ENCODE data around the gene TTBK1.

Gene TTBK1

DNA sequence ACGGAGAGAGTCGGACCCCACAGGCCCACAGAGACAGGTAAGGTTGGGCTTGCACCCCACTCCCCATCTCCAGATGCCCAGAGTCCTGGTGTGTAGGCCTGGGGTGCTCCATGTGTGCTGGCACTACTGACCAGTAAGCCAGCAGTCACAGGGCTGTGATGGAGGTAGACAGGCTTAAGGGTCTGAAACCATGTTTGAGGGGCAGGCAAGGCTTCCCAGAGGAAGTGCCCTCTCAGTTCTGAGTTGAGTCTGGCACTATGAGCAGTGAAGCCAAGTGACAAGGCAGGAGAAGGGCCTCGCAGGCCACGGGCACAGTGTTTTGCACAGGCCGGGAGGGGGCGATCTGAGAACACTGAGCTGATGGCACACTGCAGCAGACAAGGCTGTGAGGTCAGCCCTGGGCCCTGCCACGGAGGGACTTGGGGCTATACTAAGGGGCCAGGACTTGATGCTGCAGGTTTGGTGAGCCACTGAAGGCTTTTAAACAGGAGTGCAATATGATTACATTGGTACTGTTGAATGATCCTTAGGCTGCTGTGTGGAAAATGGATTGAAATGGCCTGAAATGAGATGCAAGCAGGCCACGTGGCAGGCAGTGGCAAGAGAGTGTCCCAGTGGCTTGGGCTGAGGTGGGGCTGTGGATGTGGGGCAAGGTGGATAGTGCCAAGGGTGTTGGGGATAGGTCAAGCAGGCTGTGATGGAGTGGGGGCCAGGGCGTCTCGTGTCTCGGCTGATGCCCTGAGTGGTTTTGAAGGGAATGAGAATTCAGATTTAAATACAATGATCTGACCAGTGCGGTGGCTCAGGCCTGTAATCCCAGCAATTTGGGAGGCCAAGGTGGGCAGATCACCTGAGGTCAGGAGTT is 20.3 kb downstream of the TTBK1 start:
- peak; percentile 39 to 80 for DNase-seq (ENCODE audit: low read depth in 1 of 2, low spot score in 1 of 2)
- no peak overlapping the region for H3K27ac ChIP-seq (replicated peaks)
- H3K27me3 ChIP-seq (ENCODE audit: insufficient read depth, poor library complexity, severe bottlenecking), result peaks cover 10% of the 10 kb centered on the region
- no peak overlapping the region for H3K4me3 ChIP-seq (replicated peaks; ENCODE audit: insufficient read depth, low read length)
- TF ChIP-seq, protein P1, sequence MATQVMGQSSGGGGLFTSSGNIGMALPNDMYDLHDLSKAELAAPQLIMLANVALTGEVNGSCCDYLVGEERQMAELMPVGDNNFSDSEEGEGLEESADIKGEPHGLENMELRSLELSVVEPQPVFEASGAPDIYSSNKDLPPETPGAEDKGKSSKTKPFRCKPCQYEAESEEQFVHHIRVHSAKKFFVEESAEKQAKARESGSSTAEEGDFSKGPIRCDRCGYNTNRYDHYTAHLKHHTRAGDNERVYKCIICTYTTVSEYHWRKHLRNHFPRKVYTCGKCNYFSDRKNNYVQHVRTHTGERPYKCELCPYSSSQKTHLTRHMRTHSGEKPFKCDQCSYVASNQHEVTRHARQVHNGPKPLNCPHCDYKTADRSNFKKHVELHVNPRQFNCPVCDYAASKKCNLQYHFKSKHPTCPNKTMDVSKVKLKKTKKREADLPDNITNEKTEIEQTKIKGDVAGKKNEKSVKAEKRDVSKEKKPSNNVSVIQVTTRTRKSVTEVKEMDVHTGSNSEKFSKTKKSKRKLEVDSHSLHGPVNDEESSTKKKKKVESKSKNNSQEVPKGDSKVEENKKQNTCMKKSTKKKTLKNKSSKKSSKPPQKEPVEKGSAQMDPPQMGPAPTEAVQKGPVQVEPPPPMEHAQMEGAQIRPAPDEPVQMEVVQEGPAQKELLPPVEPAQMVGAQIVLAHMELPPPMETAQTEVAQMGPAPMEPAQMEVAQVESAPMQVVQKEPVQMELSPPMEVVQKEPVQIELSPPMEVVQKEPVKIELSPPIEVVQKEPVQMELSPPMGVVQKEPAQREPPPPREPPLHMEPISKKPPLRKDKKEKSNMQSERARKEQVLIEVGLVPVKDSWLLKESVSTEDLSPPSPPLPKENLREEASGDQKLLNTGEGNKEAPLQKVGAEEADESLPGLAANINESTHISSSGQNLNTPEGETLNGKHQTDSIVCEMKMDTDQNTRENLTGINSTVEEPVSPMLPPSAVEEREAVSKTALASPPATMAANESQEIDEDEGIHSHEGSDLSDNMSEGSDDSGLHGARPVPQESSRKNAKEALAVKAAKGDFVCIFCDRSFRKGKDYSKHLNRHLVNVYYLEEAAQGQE (IDR thresholded peaks at IDR 0.05; ENCODE audit: insufficient replicate concordance, low read depth), result no peak
- TF ChIP-seq, protein P2, sequence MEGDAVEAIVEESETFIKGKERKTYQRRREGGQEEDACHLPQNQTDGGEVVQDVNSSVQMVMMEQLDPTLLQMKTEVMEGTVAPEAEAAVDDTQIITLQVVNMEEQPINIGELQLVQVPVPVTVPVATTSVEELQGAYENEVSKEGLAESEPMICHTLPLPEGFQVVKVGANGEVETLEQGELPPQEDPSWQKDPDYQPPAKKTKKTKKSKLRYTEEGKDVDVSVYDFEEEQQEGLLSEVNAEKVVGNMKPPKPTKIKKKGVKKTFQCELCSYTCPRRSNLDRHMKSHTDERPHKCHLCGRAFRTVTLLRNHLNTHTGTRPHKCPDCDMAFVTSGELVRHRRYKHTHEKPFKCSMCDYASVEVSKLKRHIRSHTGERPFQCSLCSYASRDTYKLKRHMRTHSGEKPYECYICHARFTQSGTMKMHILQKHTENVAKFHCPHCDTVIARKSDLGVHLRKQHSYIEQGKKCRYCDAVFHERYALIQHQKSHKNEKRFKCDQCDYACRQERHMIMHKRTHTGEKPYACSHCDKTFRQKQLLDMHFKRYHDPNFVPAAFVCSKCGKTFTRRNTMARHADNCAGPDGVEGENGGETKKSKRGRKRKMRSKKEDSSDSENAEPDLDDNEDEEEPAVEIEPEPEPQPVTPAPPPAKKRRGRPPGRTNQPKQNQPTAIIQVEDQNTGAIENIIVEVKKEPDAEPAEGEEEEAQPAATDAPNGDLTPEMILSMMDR (IDR thresholded peaks at IDR 0.05; ENCODE audit: insufficient read depth, low read length), result peak; percentile 87

DNA sequence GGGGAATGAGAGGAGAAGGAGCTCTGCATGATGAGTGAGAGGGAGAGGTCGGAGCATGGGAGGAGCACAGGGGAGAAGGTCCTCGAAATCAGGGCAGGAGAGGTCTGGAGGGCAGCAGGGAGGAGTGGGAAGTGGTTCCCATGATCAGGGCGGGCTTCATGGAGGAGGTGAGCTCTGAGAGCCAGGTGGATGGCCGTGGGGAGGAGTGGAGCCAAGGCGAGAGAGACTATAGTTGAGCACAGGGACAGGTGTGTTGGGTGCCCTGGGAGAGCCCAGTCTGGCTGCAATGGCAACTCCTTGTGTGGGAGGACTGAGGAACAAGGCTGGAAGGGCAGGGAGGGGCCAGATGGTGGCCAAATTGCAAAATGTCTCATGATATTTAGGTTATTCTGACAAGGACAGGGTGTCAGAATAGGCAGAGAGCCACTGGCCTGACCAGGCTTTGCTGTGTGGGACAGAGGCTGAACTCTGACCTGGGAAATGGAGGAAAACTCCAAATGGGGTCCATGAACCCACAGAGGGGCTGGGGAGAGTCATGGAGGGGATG is 21.4 kb downstream of the TTBK1 start:
- H3K4me3 ChIP-seq (replicated peaks; ENCODE audit: insufficient read depth, low read length), result no peak overlapping the region
- TF ChIP-seq, protein P1 (IDR thresholded peaks at IDR 0.05; ENCODE audit: insufficient replicate concordance, low read depth), result no peak
- TF ChIP-seq GABPA (IDR thresholded peaks at IDR 0.05; ENCODE audit: low read depth) (no peak), POLR2AphosphoS5 (IDR thresholded peaks at IDR 0.05; ENCODE audit: low read depth) (no peak), SPI1 (IDR thresholded peaks at IDR 0.05; ENCODE audit: borderline replicate concordance, low read depth) (no peak)
- TF ChIP-seq, protein P2 (IDR thresholded peaks at IDR 0.05; ENCODE audit: insufficient read depth, low read length), result no peak
- DNase-seq (ENCODE audit: low read depth in 1 of 2, low spot score in 1 of 2), result no peak
- H3K27ac ChIP-seq (replicated peaks), result no peak overlapping the region
- peaks cover 21% of the 10 kb centered on the region for H3K27me3 ChIP-seq (ENCODE audit: insufficient read depth, poor library complexity, severe bottlenecking)

GRCh38 chr6:43265564-43265963 is 22.3 kb downstream of the TTBK1 start:
- H3K4me3 ChIP-seq (replicated peaks; ENCODE audit: insufficient read depth, low read length), result no peak overlapping the region
- peaks cover 29% of the 10 kb centered on the region for H3K27me3 ChIP-seq (ENCODE audit: insufficient read depth, poor library complexity, severe bottlenecking)
- DNase-seq (ENCODE audit: low read depth in 1 of 2, low spot score in 1 of 2), result no peak
- H3K27ac ChIP-seq (replicated peaks), result no peak overlapping the region
- TF ChIP-seq, protein P2 (IDR thresholded peaks at IDR 0.05; ENCODE audit: insufficient read depth, low read length), result no peak
- TF ChIP-seq GABPA (IDR thresholded peaks at IDR 0.05; ENCODE audit: low read depth) (no peak), POLR2AphosphoS5 (IDR thresholded peaks at IDR 0.05; ENCODE audit: low read depth) (no peak), SPI1 (IDR thresholded peaks at IDR 0.05; ENCODE audit: borderline replicate concordance, low read depth) (no peak)
- TF ChIP-seq, protein P1 (IDR thresholded peaks at IDR 0.05; ENCODE audit: insufficient replicate concordance, low read depth), result no peak
